ENCODE measurements around the gene C1orf210.

GRCh38 chr1:43317817-43318471 lies 32.6 kb upstream of the C1orf210 start:
- TF ChIP-seq EZH2 (IDR thresholded peaks at IDR 0.05), result no peak
- no peak for TF ChIP-seq POLR2AphosphoS5 (IDR thresholded peaks at IDR 0.05; ENCODE audit: borderline replicate concordance, low read depth, low read length)
- no peak for TF ChIP-seq FOXP2 (optimal IDR thresholded peaks at IDR 0.05; ENCODE audit: control extremely low read depth, extremely low read length, insufficient read depth)

Data from SK-N-MC (cell line).